ENCODE data around the gene FASTKD1.

FASTKD1 gene

GRCh38 chr2:169507698-169508097 lies 66.0 kb downstream of the FASTKD1 start:
- DNase-seq (ENCODE audit: low spot score) = peak; percentile 67

DNA sequence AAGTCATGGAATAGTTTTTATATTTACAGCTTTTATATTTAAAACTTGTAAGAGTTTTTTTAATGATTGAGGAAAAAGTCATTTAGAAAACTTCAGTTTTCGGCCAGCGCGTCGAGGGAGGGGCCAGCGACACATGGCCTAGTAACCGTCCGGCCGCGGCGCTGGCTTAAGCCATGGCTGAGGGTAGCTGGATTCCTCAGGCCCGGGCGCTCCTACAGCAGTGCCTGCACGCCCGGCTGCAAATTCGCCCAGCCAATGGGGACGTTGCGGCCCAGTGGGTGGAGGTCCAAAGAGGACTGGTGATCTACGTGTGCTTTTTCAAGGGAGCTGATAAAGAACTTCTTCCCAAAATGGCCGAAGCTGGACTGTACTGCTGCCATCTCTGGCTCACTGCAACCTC lies 69.0 kb downstream of the FASTKD1 start:
- DNase-seq (ENCODE audit: low spot score) = no peak

DNA sequence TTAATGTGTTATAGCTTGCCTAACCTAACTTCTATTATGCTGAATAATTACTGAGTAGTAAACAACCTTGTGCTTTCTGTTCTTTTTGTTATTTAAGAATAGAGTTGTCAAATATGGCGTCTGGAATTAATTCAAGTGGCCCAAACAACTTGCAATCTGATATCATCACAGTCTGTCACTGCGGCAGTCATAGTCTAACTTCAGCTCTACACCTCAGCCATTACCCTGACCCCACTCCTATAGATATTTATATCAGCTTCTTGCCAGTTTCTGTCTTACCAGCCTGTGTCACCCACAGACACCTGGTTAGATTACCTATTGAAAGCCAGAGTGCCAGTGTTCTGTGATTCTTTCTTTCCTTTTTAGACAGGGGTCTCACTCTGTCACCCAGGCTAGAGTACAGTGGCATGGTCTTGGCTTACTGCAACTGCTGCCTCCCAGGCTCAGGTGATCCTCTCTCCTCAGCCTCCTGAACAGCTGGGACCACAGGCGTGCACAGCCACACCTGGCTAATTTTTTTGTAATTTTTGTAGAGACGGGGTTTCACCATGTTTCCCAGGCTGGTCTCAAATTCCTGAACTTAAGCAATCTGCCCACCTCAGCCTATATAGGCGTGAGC lies 78.2 kb downstream of the FASTKD1 start:
- no peak for DNase-seq (ENCODE audit: low spot score)

- no peak for DNase-seq (ENCODE audit: low spot score)
Measured at GRCh38 chr2:169493360-169493759, 80.3 kb downstream of the FASTKD1 start.

- no peak for DNase-seq (ENCODE audit: low spot score)
Measured at GRCh38 chr2:169491378-169491777, 82.3 kb downstream of the FASTKD1 start.

DNA sequence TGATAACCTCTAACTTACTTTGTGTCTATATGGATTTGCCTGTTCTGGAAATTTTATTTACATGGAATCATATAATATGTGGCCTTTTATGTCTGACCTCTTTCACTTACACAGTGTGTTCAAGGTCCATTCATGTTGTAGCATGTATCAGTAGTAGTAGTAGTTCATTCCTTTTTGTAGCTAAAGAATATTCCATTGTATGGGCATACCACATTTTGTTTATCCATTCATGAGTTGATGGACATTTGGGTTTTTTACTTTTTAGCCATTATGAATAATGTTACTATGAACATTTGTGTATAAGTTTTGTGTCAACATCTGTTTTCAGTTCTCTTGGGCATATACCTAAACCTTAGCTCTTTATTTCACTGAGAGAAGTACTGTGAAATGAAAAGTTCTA lies 82.8 kb downstream of the FASTKD1 start:
- no peak for DNase-seq (ENCODE audit: low spot score)

- DNase-seq (ENCODE audit: low spot score) = no peak
Measured at GRCh38 chr2:169486487-169486886, 87.2 kb downstream of the FASTKD1 start.

DNA sequence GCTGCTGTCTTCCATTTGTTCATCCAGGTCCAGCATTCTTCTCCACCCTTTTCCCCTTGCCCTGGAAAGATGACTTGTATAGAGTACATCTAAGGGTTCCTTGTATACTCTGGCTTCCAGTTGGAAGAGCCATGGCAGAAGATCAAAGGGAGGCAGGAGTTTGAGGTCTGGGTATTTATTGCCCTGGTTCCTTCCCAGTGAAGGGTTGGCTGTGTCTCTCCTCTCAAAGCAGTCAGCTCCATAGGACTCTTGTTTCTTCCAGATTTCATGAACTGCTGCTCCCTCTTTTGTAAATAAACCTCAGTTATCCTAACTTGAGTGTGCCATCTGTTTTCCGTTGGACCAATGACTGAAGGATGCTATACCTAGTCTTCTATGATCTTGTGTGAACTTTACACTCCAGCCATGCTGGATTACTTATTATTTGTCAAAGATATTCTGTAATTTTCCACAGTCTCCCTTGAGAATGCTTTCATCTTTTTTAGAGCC lies 88.0 kb downstream of the FASTKD1 start:
- no peak for DNase-seq (ENCODE audit: low spot score)

DNA sequence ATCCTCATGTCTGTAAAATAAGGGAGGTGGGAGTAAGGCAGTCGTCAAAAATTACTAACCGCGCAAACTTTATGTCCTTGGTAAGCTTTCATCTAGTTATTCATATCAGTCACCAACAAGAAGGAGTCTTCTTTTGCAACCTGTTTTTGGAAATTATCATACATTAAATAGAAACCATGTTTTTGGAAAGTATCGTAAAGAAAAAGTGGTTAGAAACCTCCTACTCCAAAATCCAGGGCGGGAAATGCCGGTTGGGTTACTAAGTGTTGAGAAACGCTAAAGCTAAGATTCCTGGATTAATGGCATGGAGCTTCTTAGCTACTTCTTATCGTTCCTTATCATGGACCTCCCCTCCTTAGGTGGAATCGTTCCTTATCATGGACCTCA lies 93.6 kb downstream of the FASTKD1 start:
- no peak for DNase-seq (ENCODE audit: low spot score)

Data from kidney tubule cell (primary cell).